GM23338 (cell line): ENCODE measurements around the gene SRGAP3.

Source experiments
- CREB1 ChIP-seq: fragments of 250-450 bp; sonication (Bioruptor Pico); IDR thresholded peaks from 2 replicates; pipeline ENCODE4 v1.5.0; 2020; ENCODE audit warnings: low read depth, mild to moderate bottlenecking, moderate library complexity
- EZH2 ChIP-seq: fragments of 200-600 bp; sonication (generic); IDR thresholded peaks from one replicate; pipeline ENCODE4 v1.8.0; 2017; ENCODE audit warnings: antibody characterized with exemption, mild to moderate bottlenecking, low read depth; ENCODE audit not compliant: unreplicated experiment
- EZH2phosphoT487 ChIP-seq: fragments of 200-600 bp; sonication (generic); IDR thresholded peaks from one replicate; pipeline ENCODE4 v1.8.1; 2018; ENCODE audit warnings: antibody characterized with exemption; ENCODE audit not compliant: unreplicated experiment
- JUNB ChIP-seq: IDR thresholded peaks from one replicate; pipeline ENCODE4 v1.6.1; 2016; ENCODE audit warnings: antibody characterized with exemption; ENCODE audit not compliant: unreplicated experiment
- NANOG ChIP-seq: IDR thresholded peaks from 2 replicates; pipeline ENCODE4 v1.6.1; 2016; ENCODE audit warnings: antibody characterized with exemption, borderline replicate concordance
- POLR2AphosphoS5 ChIP-seq: IDR thresholded peaks from 2 replicates; pipeline ENCODE4 v1.6.1; 2016; ENCODE audit warnings: antibody characterized with exemption, low read depth
- STAT1 ChIP-seq: IDR thresholded peaks from one replicate; pipeline ENCODE4 v1.6.1; 2016; ENCODE audit warnings: antibody characterized with exemption; ENCODE audit not compliant: unreplicated experiment
- ZNF331 ChIP-seq: fragments of 250-450 bp; sonication (Bioruptor Pico); IDR thresholded peaks from 2 replicates; pipeline ENCODE4 v1.5.0; 2020; ENCODE audit warnings: low read depth, mild to moderate bottlenecking, moderate library complexity
- TF ChIP-seq, protein P1 (sequence below), 2 experiments: fragments of 200-600 bp in 1 of 2; sonication (generic) in 1 of 2; conservative IDR thresholded peaks; 2 replicates each; pipeline versions ENCODE4 v1.5.1 to v1.6.1; 2016 to 2017; ENCODE audit warnings: antibody characterized with exemption in 2 of 2, low read depth in 2 of 2, mild to moderate bottlenecking in 2 of 2, moderate library complexity in 1 of 2

DNA sequence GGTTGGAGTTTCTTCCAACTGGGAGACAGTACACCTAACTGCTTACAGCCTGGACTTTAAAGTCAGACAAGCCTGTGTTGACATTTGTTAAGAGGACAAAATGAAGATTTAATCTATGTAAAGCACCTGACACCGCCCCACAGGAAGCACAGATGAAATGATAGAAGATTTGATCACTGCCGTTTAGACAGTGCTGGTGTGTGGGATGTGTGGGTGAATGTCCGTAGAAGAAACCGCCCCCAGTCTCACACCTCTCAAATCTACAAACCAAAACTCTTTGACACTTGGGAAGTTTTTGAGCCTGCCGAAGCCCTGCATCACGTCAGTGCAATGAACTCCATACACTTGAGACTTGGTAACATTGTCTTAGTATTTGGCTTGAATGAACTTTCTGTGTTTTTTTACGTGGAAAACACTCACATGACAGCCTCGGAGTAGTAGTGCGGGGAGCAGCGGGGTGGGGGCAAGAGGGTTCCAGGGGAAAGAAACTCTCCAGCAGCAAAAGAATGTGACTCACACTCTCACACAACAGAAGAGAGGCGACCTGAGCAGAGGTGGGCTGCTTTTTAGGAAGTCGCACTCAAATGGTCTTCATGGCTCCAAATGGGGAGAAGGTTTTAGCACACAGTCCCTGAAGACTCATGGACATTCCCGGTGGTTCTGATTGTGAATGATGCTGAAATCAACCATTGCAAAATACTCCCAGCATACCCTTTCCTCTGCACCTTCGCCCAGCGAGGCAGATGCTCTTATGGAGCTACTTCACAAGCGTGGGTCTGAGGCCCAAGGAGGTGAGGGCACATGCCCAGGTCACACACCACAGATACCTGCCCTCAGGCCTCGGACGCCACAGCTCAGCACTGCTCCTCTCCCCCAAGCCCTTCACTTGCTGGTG lies 79.2 kb downstream of the SRGAP3 start:
- TF ChIP-seq EZH2: no peak
- TF ChIP-seq, protein P1, sequence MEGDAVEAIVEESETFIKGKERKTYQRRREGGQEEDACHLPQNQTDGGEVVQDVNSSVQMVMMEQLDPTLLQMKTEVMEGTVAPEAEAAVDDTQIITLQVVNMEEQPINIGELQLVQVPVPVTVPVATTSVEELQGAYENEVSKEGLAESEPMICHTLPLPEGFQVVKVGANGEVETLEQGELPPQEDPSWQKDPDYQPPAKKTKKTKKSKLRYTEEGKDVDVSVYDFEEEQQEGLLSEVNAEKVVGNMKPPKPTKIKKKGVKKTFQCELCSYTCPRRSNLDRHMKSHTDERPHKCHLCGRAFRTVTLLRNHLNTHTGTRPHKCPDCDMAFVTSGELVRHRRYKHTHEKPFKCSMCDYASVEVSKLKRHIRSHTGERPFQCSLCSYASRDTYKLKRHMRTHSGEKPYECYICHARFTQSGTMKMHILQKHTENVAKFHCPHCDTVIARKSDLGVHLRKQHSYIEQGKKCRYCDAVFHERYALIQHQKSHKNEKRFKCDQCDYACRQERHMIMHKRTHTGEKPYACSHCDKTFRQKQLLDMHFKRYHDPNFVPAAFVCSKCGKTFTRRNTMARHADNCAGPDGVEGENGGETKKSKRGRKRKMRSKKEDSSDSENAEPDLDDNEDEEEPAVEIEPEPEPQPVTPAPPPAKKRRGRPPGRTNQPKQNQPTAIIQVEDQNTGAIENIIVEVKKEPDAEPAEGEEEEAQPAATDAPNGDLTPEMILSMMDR (conservative IDR thresholded peaks at IDR 0.05; ENCODE audit: low read depth in 2 of 2): no peak
- no peak for TF ChIP-seq POLR2AphosphoS5
- TF ChIP-seq CREB1 (CRISPR knock-in tag): no peak
- TF ChIP-seq NANOG: no peak
- no peak for TF ChIP-seq JUNB
- TF ChIP-seq ZNF331 (CRISPR knock-in tag): no peak
- no peak for TF ChIP-seq STAT1
- TF ChIP-seq EZH2phosphoT487: no peak
